GM18517 (cell line): ENCODE results near the gene NUP210L.
"Not testable (repeated sequence)": the region's sequence is repeated elsewhere in the genome, so short reads cannot be mapped to it uniquely, and the experiment has no call there.

ENCODE experiments used
- ATAC-seq: cut with Tn5 transposase; IDR thresholded peaks from one replicate; pipeline ENCODE4 v1.9.1; 2021; ENCODE audit warnings: mild to moderate bottlenecking, moderate library complexity; ENCODE audit not compliant: unreplicated experiment

The NUP210L gene

GRCh38 chr1:154100141-154100540, 54.7 kb downstream of the NUP210L start:
- not testable (repeated sequence) for ATAC-seq

DNA sequence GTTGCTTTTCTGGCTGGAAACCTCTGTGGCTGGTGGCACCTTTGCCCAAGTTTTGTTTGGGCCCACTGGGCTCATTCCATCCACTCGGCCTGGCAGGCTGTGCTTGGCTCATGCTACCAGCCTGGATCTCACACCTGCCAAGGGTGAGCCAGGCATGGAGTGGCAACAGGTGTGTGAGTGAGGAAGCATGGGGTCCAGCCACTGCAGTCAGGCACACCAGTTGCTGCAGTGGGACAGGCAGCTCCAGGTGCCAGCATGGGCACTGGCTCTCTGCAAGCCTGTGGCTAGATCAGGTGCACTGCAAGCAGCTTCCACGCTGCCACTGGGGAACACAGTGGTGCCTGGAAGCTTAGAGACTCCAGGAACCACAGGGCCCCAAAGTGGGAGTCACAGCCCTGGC, 57.0 kb downstream of the NUP210L start:
- no peak for ATAC-seq

DNA sequence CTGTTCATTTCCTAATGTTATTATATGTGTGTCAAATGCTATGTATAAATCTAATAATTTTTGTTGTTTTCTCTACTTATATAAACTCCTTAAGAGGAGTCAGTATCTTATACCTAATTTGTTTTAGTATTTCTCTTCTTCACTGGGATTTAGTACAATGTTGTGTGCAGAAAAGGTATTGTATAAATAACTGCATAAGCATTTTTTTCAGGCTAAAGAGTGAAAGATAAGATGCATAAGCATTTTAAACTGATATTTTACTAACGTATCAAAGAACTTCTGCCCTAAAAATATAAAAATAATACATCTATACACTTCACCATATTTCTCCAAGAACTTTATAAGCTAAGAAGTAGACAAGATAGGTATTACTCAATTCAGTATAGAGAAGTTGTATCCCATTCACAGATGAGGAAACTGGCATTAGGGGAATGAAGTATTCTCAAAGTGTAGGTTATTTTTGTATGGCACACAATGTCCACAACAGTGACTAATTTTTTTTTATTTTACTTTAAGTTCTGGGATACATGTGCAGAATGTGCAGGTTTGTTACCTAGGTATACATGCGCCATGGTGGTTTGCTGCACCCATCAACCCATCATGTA, 59.3 kb downstream of the NUP210L start:
- no peak for ATAC-seq

GRCh38 chr1:154094411-154094810, 60.5 kb downstream of the NUP210L start:
- ATAC-seq = no peak

- no peak for ATAC-seq
Measured at GRCh38 chr1:154093699-154094098, 61.2 kb downstream of the NUP210L start.

DNA sequence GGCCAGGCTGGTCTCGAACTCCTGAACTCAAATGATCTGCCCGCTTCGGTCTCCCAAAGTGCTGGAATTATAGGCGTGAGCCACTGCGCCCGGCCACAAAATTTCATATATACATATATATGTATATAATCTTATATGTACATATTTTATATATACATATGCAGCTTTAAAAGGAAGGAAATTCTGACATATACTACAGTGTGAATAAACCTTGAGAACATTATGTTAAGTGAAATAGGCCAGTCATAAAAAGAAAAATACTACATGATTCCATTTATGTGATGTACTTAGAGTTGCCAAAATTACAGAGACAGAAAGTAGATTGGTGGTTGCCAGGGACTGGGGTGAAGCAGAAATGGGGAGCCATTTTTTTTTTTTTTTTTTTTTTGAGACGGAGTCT, 63.2 kb downstream of the NUP210L start:
- ATAC-seq = no peak

DNA sequence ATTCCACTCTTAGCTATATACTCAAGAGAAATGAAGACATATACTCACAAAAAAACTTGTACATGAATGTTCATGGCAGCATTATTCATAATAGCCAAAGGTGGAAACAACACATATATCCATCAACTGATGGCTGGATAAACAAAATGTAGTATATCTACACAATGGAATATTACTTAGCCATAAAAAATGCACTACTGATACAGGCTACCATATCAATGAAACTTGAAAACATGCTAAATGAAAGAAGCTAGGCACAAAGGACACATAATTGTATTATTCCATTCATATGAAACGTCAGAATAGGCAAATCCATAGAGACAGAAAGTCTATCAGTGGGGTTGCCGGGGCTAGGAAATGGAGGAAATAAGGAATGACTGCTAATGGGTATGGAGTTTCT, 67.3 kb downstream of the NUP210L start:
- ATAC-seq = no peak

- not testable (repeated sequence) for ATAC-seq
Measured at GRCh38 chr1:154083057-154083456, 71.8 kb downstream of the NUP210L start.

GRCh38 chr1:154081386-154082126, 73.3 kb downstream of the NUP210L start:
- ATAC-seq = no peak

GRCh38 chr1:154076413-154076812, 78.5 kb downstream of the NUP210L start:
- ATAC-seq = no peak

DNA sequence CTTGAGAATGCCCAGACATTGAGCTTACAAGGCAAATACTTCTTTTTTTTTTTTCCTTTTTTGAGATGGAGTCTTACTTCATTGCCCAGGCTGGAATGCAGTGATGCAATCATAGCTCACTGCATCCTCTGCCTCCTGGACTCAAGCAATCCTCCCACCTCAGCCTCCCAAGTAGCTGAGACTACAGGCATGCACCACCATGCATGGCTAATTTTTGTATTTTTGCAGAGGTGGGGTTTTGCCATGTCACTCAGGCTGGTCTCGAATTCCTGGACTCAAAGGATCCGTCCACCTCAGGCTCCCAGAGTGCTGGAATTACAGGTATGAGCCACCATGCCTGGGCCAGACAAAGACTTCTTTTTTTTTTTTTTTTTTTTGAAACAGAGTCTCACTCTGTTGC, 79.1 kb downstream of the NUP210L start:
- ATAC-seq = no peak

DNA sequence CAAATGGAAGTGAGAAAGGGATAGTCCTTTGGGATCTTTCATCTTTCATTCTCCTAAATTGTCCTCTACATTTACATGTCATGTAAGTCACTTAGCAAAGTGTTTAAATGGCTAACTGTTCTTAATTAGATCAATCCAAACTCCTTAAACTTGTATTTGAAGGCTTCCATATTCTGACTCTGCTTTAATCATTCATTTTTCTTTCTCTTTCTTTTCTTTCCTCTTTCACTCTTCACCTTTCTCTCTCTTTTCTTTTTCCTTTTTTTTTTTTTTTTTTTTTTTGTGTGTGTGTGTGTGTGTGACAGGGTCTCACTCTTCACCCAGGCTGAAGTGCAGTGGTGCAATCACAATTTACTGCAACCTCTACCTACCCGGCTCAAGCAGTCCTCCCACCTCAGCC, 92.6 kb downstream of the NUP210L start:
- ATAC-seq = no peak

DNA sequence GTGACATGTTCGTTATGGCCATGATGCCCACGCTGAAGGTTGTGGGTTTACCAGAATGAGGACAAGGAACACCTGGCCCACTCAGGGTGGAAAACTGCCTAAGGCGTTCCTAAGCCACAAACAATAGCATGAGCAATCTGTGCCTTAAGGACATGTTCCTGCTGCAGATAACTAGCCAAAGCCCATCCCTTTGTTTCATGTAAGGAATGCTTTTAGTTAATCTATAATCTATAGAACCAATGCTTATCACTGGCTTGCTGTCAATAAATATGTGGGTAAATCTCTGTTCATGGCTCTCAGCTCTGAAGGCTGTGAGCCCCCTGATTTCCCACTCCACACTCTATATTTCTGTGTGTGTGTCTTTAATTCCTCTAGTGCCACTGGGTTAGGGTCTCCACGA, 107.4 kb downstream of the NUP210L start:
- not testable (repeated sequence) for ATAC-seq

GRCh38 chr1:154033697-154034096, 121.2 kb downstream of the NUP210L start:
- ATAC-seq = not testable (repeated sequence)

- no peak for ATAC-seq
Measured at GRCh38 chr1:154019940-154020339, 134.9 kb downstream of the NUP210L start.

DNA sequence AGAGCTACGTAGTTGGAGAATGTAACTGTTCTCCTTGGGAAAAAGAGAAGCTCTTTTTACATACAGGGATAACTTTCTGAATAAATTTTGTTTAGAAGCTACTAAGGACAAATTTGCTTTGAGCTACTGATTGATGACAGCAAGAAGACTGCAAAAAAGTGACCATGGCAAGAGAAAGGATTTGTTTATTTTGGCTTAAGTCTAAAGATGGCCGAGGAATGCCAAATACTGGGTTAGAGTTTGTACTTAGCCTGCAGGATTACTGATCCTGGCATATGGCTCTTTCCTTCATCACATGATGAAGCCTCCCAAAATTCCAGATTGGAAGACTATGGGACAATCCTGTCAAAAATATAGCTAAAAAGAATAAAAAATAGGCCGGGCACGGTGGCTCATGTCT, 135.6 kb downstream of the NUP210L start:
- no peak for ATAC-seq

DNA sequence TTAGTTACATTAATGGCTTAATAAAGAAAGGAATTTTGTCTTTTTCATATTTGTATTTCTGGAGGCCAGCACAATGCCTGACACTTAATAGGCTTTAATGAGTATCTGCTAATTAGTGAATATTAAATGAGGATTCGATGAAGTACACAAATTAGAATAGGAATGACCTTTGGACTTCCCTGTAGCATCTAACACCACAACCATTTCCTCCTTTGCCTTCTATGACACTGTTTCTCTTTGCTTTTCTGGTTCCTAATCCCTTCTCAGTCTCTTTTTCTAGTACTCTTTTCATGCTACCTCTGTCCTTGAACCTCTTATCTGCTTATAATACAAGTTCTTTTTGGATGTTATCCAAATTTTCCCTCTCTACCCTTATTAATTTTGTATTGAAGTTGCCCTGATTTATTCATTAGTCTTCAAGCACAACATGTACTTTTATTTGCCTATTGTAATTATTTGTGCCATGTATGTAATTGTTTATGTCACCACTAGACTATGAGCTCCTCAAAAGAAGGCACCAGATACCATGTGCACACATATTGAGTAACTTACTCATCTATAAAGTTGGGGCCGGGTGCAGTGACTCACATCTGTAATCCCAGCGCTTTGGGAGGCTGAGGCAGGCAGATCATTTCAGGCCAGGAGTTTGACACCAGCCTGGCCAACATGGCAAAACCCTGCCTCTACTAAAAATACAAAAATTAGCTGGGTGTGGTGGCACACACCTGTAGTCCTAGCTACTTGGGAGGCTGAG, 140.5 kb downstream of the NUP210L start:
- no peak for ATAC-seq

DNA sequence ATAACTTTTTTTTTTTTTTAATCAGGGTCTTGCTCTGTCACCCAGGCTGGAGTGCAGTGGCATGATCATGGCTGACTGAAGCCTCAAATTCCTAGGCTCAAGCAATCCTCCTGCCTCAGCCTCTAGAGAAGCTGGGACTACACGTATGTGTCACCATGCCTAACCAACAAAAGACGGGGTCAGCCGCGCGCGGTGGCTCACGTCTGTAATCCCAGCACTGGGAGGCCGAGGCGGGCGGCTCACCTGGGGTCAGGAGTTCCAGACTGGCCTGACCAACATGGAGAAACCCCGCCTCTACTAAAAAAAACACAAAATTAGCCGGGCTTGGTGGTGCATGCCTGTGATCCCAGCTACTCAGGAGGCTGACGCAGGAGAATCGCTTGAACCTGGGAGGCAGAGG, 142.3 kb downstream of the NUP210L start:
- not testable (repeated sequence) for ATAC-seq

DNA sequence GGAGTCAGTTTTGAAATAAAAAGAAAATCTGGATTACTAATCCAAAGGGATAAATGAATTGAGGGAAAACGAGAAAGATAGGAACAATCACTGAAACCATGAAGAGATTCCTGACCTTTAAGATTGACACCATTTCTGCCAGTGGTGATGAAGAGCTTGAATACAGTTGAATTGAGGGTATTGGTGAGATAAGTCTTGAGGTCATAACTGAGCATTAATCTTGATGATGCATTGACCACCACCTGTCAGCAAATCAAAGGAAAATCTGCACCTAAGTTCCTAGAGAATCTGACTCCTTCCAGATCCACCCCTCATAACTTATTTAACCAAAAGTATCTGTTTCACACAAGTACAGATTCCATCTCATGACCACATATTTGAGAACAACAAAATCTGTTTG, 142.7 kb downstream of the NUP210L start:
- no peak for ATAC-seq

- ATAC-seq = no peak
Measured at GRCh38 chr1:154006136-154006535, 148.7 kb downstream of the NUP210L start.

DNA sequence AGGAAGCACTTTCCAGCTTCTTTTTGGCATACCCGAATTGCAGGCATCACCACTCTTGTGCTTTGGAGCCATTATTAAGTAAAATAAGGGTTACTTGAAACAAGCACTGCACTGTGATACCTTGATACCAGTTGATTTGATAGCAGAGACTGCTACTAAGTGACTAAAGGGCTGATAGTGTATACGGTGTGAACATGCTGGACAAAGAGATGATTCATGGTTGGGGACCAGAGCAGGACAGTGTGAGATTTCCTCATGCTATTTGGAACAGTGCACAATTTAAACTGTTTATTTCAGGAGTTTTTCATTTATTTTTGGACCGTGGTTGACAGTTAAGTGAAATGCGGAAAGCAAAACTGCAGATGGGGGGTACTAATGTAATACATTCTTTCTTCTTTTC, 154.5 kb downstream of the NUP210L start:
- ATAC-seq = no peak

- not testable (repeated sequence) for ATAC-seq
Measured at GRCh38 chr1:153996882-153997281, 158.0 kb downstream of the NUP210L start.
